Neural cell (in vitro differentiated cells): ENCODE measurements around the gene ARID1B. TPM values are rescaled to one million over a fixed set of nuclear protein-coding genes. Genes with fewer than 3 reads are reported as not detected.

Source experiments
- H2AFZ ChIP-seq: fragments of 200-600, 300-800 bp; sonication (generic), shearing (Covaris generic); 2 replicates; pipeline ENCODE4 v1.6.0; 2014; ENCODE audit warnings: low read depth, mild to moderate bottlenecking, antibody characterized with exemption, low read length, moderate library complexity
- H3F3A ChIP-seq: fragments of 200-600 bp; shearing (Covaris generic); 2 replicates; pipeline ENCODE4 v1.6.1; 2016; ENCODE audit warnings: mild to moderate bottlenecking, moderate library complexity, mixed read lengths, antibody characterized with exemption, low read length; ENCODE audit not compliant: insufficient read depth, poor library complexity, severe bottlenecking
- H3K27ac ChIP-seq: fragments of 200-600, 300-800 bp; sonication (generic), shearing (Covaris generic); 2 replicates; pipeline ENCODE4 v1.5.1; 2014; ENCODE audit warnings: mild to moderate bottlenecking, low read length, moderate library complexity
- H3K27me3 ChIP-seq: fragments of 300-800, 200-600 bp; sonication (generic), shearing (Covaris generic); 2 replicates; pipeline ENCODE4 v1.6.0; 2014; ENCODE audit warnings: mild to moderate bottlenecking, low read depth, low read length, moderate library complexity; ENCODE audit not compliant: insufficient read depth
- H3K36me3 ChIP-seq: fragments of 300-800, 200-600 bp; sonication (generic), shearing (Covaris generic); 2 replicates; pipeline ENCODE4 v1.5.1; 2014; ENCODE audit warnings: mild to moderate bottlenecking, antibody characterized with exemption, low read length, moderate library complexity; ENCODE audit not compliant: insufficient read depth
- H3K4me2 ChIP-seq: fragments of 300-800, 200-600 bp; sonication (generic), shearing (Covaris generic); 2 replicates; pipeline ENCODE4 v1.6.0; 2014; ENCODE audit warnings: mild to moderate bottlenecking, low read length
- H3K4me3 ChIP-seq: fragments of 300-800, 200-600 bp; sonication (generic), shearing (Covaris generic); 2 replicates; pipeline ENCODE4 v1.5.1; 2014; ENCODE audit warnings: mild to moderate bottlenecking, low read length, moderate library complexity
- H3K79me2 ChIP-seq: fragments of 200-600 bp; shearing (Covaris generic); replicated peaks from 2 replicates; pipeline ENCODE4 v1.6.0; 2014; ENCODE audit warnings: mild to moderate bottlenecking, low read length, moderate library complexity; ENCODE audit not compliant: insufficient read depth
- H3K9ac ChIP-seq: fragments of 300-800, 200-600 bp; sonication (generic), shearing (Covaris generic); 2 replicates; pipeline ENCODE4 v1.6.1; 2016; ENCODE audit warnings: mild to moderate bottlenecking, low read length, mixed read lengths
- H3K9me2 ChIP-seq: fragments of 200-600 bp; shearing (Covaris generic); 2 replicates; pipeline ENCODE4 v1.6.1; 2016; ENCODE audit warnings: mild to moderate bottlenecking, low read length, mixed read lengths; ENCODE audit not compliant: insufficient read depth
- H3K9me3 ChIP-seq: fragments of 200-600, 300-800 bp; sonication (generic), shearing (Covaris generic); 2 replicates; pipeline ENCODE4 v1.6.1; 2016; ENCODE audit warnings: mild to moderate bottlenecking, mixed run types, low read length, moderate library complexity, mixed read lengths
- H4K20me1 ChIP-seq: fragments of 200-600 bp; shearing (Covaris generic); 2 replicates; pipeline ENCODE4 v1.6.1; 2016; ENCODE audit warnings: mild to moderate bottlenecking, mixed run types; ENCODE audit not compliant: insufficient read depth
- EP300 ChIP-seq: fragments of 450-650 bp; conservative IDR thresholded peaks from 2 replicates; pipeline ENCODE4 v1.6.1; 2014; ENCODE audit warnings: antibody characterized with exemption, mild to moderate bottlenecking, moderate library complexity; ENCODE audit not compliant: poor library complexity, severe bottlenecking
- EZH2 ChIP-seq: fragments of 200-600, 300-800 bp; shearing (Covaris generic), sonication (generic); IDR thresholded peaks from 2 replicates; pipeline ENCODE4 v1.6.1; 2014; ENCODE audit warnings: antibody characterized with exemption, low read length, borderline replicate concordance, mild to moderate bottlenecking; ENCODE audit not compliant: insufficient read depth, poor library complexity, severe bottlenecking
- MXI1 ChIP-seq: fragments of 450-650 bp; conservative IDR thresholded peaks from 2 replicates; pipeline ENCODE4 v1.6.1; 2014; ENCODE audit warnings: antibody characterized with exemption, mild to moderate bottlenecking; ENCODE audit not compliant: poor library complexity, severe bottlenecking
- POLR2AphosphoS5 ChIP-seq: IDR thresholded peaks from 2 replicates; pipeline ENCODE4 v1.6.1; 2012
- RAD21 ChIP-seq: fragments of 450-650 bp; conservative IDR thresholded peaks from 2 replicates; pipeline ENCODE4 v1.6.1; 2014; ENCODE audit warnings: antibody characterized with exemption, mild to moderate bottlenecking, moderate library complexity
- REST ChIP-seq: IDR thresholded peaks from 2 replicates; pipeline ENCODE4 v1.6.1; 2012; ENCODE audit warnings: borderline replicate concordance
- SMC3 ChIP-seq: fragments of 450-650 bp; conservative IDR thresholded peaks from 2 replicates; pipeline ENCODE4 v1.6.1; 2014; ENCODE audit warnings: antibody characterized with exemption, mild to moderate bottlenecking, moderate library complexity; ENCODE audit not compliant: poor library complexity
- TAF1 ChIP-seq: IDR thresholded peaks from 2 replicates; pipeline ENCODE4 v1.6.1; 2012; ENCODE audit warnings: low read depth
- polyA plus RNA-seq: library from polyadenylated mRNA; depleted of rRNA; stranded (reverse); fragments of >200 nt; gene quantifications from 2 replicates; pipeline ENCODE4 v1.2.3, GENCODE V29; 2014
- TF ChIP-seq, protein P1 (sequence below): fragments of 450-650 bp; IDR thresholded peaks from 2 replicates; pipeline ENCODE4 v1.5.1; 2014; ENCODE audit warnings: antibody characterized with exemption, mild to moderate bottlenecking, moderate library complexity; ENCODE audit not compliant: poor library complexity, severe bottlenecking

Gene ARID1B
- polyA plus RNA-seq, 1 donor from 2014 or later = 35.0 TPM

GRCh38 chr6:157023958-157024357, 246.8 kb downstream of the ARID1B start:
- Histone ChIP-seq H3K4me3 (no peak overlapping the region), H3F3A (peaks cover 4% of the 10 kb centered on the region), H3K36me3 (no peaks in the 10 kb centered on the region), H3K27me3 (no peaks in the 10 kb centered on the region), H3K27ac (no peak overlapping the region), H3K9ac (no peak overlapping the region), H2AFZ (no peak overlapping the region), H3K4me2 (no peak overlapping the region), H3K9me3 (no peaks in the 10 kb centered on the region), H3K9me2 (no peaks in the 10 kb centered on the region), H4K20me1 (no peaks in the 10 kb centered on the region), H3K79me2 (peaks cover 37% of the 10 kb centered on the region)
- TF ChIP-seq RAD21 = peak; percentile 35
- peak; percentile 11 for TF ChIP-seq SMC3
- TF ChIP-seq EZH2 = no peak
- no peak for TF ChIP-seq TAF1
- TF ChIP-seq EP300 = no peak
- no peak for TF ChIP-seq REST
- TF ChIP-seq POLR2AphosphoS5 = no peak
- TF ChIP-seq, protein P1, sequence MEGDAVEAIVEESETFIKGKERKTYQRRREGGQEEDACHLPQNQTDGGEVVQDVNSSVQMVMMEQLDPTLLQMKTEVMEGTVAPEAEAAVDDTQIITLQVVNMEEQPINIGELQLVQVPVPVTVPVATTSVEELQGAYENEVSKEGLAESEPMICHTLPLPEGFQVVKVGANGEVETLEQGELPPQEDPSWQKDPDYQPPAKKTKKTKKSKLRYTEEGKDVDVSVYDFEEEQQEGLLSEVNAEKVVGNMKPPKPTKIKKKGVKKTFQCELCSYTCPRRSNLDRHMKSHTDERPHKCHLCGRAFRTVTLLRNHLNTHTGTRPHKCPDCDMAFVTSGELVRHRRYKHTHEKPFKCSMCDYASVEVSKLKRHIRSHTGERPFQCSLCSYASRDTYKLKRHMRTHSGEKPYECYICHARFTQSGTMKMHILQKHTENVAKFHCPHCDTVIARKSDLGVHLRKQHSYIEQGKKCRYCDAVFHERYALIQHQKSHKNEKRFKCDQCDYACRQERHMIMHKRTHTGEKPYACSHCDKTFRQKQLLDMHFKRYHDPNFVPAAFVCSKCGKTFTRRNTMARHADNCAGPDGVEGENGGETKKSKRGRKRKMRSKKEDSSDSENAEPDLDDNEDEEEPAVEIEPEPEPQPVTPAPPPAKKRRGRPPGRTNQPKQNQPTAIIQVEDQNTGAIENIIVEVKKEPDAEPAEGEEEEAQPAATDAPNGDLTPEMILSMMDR = no peak
- TF ChIP-seq MXI1 = no peak

GRCh38 chr6:157024745-157025144, 247.6 kb downstream of the ARID1B start:
- Histone ChIP-seq H3K27ac (no peak overlapping the region), H3F3A (peaks cover 4% of the 10 kb centered on the region), H3K4me2 (no peak overlapping the region), H3K4me3 (no peak overlapping the region), H3K9ac (no peak overlapping the region), H3K27me3 (no peaks in the 10 kb centered on the region), H3K36me3 (no peaks in the 10 kb centered on the region), H2AFZ (no peak overlapping the region), H3K9me2 (no peaks in the 10 kb centered on the region), H4K20me1 (no peaks in the 10 kb centered on the region), H3K79me2 (peaks cover 36% of the 10 kb centered on the region), H3K9me3 (no peaks in the 10 kb centered on the region)
- TF ChIP-seq SMC3 (no peak), REST (no peak), POLR2AphosphoS5 (no peak), RAD21 (no peak), TAF1 (no peak), EZH2 (no peak), MXI1 (no peak), EP300 (no peak)
- TF ChIP-seq, protein P1 = no peak
